PFSK-1 (cell line): ENCODE measurements around the gene S100A1. TPM values are rescaled to one million over a fixed set of nuclear protein-coding genes. Genes with fewer than 3 reads are reported as not detected.

Experiments used
- FOXP2 ChIP-seq: optimal IDR thresholded peaks from 2 replicates; pipeline ENCODE3; 2011; ENCODE audit warnings: borderline replicate concordance, control low read depth, inconsistent platforms; ENCODE audit not compliant: insufficient read depth; ENCODE audit errors: extremely low read length, extremely low read depth
- POLR2AphosphoS5 ChIP-seq: IDR thresholded peaks from 2 replicates; pipeline ENCODE4 v1.6.1; 2012; ENCODE audit warnings: low read depth, mild to moderate bottlenecking, control low read depth, low read length, moderate library complexity
- REST ChIP-seq, 2 experiments: IDR thresholded peaks; 2 replicates each; pipeline versions ENCODE4 v1.6.1 to v1.8.0; 2011 to 2012; ENCODE audit warnings: low read depth in 2 of 2, low read length in 2 of 2, control low read depth in 1 of 2, inconsistent platforms in 1 of 2, mild to moderate bottlenecking in 1 of 2, moderate library complexity in 1 of 2; ENCODE audit not compliant: insufficient read depth in 1 of 2
- SIN3A ChIP-seq: IDR thresholded peaks from 2 replicates; pipeline ENCODE4 v1.6.1; 2012; ENCODE audit warnings: mild to moderate bottlenecking, low read length, moderate library complexity, borderline replicate concordance; ENCODE audit not compliant: insufficient read depth
- TAF1 ChIP-seq: IDR thresholded peaks from 2 replicates; pipeline ENCODE4 v1.6.1; 2012; ENCODE audit warnings: low read length, control low read depth, borderline replicate concordance; ENCODE audit not compliant: insufficient read depth
- polyA plus RNA-seq: library from polyadenylated mRNA; unstranded; fragments of >200 nt; gene quantifications from one replicate; pipeline ENCODE4 v1.2.1, GENCODE V29; 2012; ENCODE audit warnings: low read depth, missing spikeins; ENCODE audit not compliant: insufficient read length

S100A1 gene
- polyA plus RNA-seq: 7.4 TPM

- TF ChIP-seq FOXP2: no peak
- TF ChIP-seq SIN3A: no peak
- TF ChIP-seq TAF1: no peak
- TF ChIP-seq REST (IDR thresholded peaks at IDR 0.05; ENCODE audit: insufficient read depth in 1 of 2, low read depth in 2 of 2, low read length in 2 of 2): no peak
- no peak for TF ChIP-seq POLR2AphosphoS5
Measured at GRCh38 chr1:153627715-153628626, at the start of gene S100A1. Gene S100A1, plus strand, starts transcription at chr1:153628434. Its CDS starts 2,088 bp downstream, at chr1:153630522.

DNA sequence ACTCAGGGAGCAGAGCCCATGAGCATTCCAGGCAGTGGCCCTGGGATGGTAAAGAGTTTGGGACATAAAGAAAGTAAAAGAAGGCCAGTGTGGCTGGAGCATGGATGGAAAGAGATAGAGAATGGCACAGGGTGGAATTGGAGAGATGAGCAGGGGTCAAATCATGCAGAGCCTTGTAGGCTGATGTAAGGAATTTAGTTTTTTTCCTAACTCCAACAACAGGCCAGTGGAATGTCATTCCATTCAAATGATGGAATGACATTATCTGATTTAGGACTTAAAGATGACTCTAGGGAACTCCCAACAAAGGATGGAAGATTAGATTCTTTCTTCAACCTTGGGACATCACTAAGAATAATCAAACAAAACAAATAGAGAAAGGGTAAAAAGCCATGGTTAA is 49.7 kb upstream of the S100A1 start:
- TF ChIP-seq REST (IDR thresholded peaks at IDR 0.05; ENCODE audit: insufficient read depth in 1 of 2, low read depth in 2 of 2, low read length in 2 of 2): no peak
- TF ChIP-seq FOXP2: no peak
- no peak for TF ChIP-seq SIN3A
- no peak for TF ChIP-seq TAF1
- TF ChIP-seq POLR2AphosphoS5: no peak

DNA sequence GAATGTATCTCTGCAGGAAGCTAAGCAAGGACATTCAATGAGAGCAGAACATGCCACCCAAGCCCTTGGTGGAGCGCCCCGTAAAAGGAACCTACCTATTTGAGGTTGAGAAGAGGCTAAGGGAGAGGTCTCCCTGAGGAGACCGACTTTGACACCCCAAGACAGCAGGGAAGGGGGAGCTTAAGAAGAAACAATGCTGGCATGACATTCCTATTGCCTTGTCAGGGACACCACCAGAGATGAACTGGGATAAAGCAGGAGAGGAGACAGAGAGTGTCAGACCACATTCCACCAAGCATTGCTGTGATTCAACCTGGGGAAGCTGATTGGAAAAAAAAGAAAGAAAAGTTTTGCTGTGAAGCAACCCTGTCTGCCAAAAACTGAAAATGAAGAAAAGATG is 49.3 kb upstream of the S100A1 start:
- TF ChIP-seq SIN3A (no peak), FOXP2 (no peak), POLR2AphosphoS5 (no peak), TAF1 (no peak), REST (IDR thresholded peaks at IDR 0.05; ENCODE audit: insufficient read depth in 1 of 2, low read depth in 2 of 2, low read length in 2 of 2) (no peak)

GRCh38 chr1:153583976-153584375 is 44.3 kb upstream of the S100A1 start:
- no peak for TF ChIP-seq TAF1
- no peak for TF ChIP-seq SIN3A
- TF ChIP-seq FOXP2: no peak
- no peak for TF ChIP-seq POLR2AphosphoS5
- no peak for TF ChIP-seq REST (IDR thresholded peaks at IDR 0.05; ENCODE audit: insufficient read depth in 1 of 2, low read depth in 2 of 2, low read length in 2 of 2)

GRCh38 chr1:153585006-153585405 is 43.2 kb upstream of the S100A1 start:
- TF ChIP-seq REST (IDR thresholded peaks at IDR 0.05; ENCODE audit: insufficient read depth in 1 of 2, low read depth in 2 of 2, low read length in 2 of 2) (no peak), TAF1 (no peak), POLR2AphosphoS5 (no peak), SIN3A (no peak), FOXP2 (no peak)
